ENCODE measurements around the gene OR8B12.

Gene OR8B12

GRCh38 chr11:124556828-124557227, 13.4 kb upstream of the OR8B12 start:
- in situ Hi-C loops (cut with MboI; ENCODE audit: low sequenced_read_pairs, unreplicated experiment): no loop called here
- no peak for DNase-seq (ENCODE audit: low spot score)
- TF ChIP-seq CTCF (IDR thresholded peaks at IDR 0.05; ENCODE audit: borderline replicate concordance, control extremely low read depth, extremely low read depth, insufficient read depth, missing control alignments): no peak

- in situ Hi-C loops (cut with MboI; ENCODE audit: low sequenced_read_pairs, unreplicated experiment): no loop called here
- no peak for DNase-seq (ENCODE audit: low spot score)
- TF ChIP-seq CTCF (IDR thresholded peaks at IDR 0.05; ENCODE audit: borderline replicate concordance, control extremely low read depth, extremely low read depth, insufficient read depth, missing control alignments): no peak
These were observed 8.5 kb upstream of the OR8B12 start for GRCh38 chr11:124551987-124552386.

GRCh38 chr11:124551189-124551588, 7.7 kb upstream of the OR8B12 start:
- DNase-seq (ENCODE audit: low spot score): no peak
- no peak for TF ChIP-seq CTCF (IDR thresholded peaks at IDR 0.05; ENCODE audit: borderline replicate concordance, control extremely low read depth, extremely low read depth, insufficient read depth, missing control alignments)
- in situ Hi-C loops (cut with MboI; ENCODE audit: low sequenced_read_pairs, unreplicated experiment): no loop called here

GRCh38 chr11:124543145-124543544, 309 bp downstream of the OR8B12 start:
- DNase-seq (ENCODE audit: low spot score): no peak
- in situ Hi-C loops (cut with MboI; ENCODE audit: low sequenced_read_pairs, unreplicated experiment): no loop called here
- no peak for TF ChIP-seq CTCF (IDR thresholded peaks at IDR 0.05; ENCODE audit: borderline replicate concordance, control extremely low read depth, extremely low read depth, insufficient read depth, missing control alignments)

GRCh38 chr11:124541204-124541603, 2.2 kb downstream of the OR8B12 start:
- TF ChIP-seq CTCF (IDR thresholded peaks at IDR 0.05; ENCODE audit: borderline replicate concordance, control extremely low read depth, extremely low read depth, insufficient read depth, missing control alignments): no peak
- in situ Hi-C loops (cut with MboI; ENCODE audit: low sequenced_read_pairs, unreplicated experiment): no loop called here

GRCh38 chr11:124538019-124538418, 5.4 kb downstream of the OR8B12 start:
- TF ChIP-seq CTCF (IDR thresholded peaks at IDR 0.05; ENCODE audit: borderline replicate concordance, control extremely low read depth, extremely low read depth, insufficient read depth, missing control alignments): no peak
- in situ Hi-C loops (cut with MboI; ENCODE audit: low sequenced_read_pairs, unreplicated experiment): no loop called here
- DNase-seq (ENCODE audit: low spot score): no peak

More at GRCh38 chr11:124541204-124541603, 2.2 kb downstream of the OR8B12 start:
- DNase-seq (ENCODE audit: low spot score): no peak

GRCh38 chr11:124536520-124536919, 6.9 kb downstream of the OR8B12 start:
- no peak for TF ChIP-seq CTCF (IDR thresholded peaks at IDR 0.05; ENCODE audit: borderline replicate concordance, control extremely low read depth, extremely low read depth, insufficient read depth, missing control alignments)
- no peak for DNase-seq (ENCODE audit: low spot score)
- in situ Hi-C loops (cut with MboI; ENCODE audit: low sequenced_read_pairs, unreplicated experiment): no loop called here
